Measurements from ENCODE around the gene PTPRU. TPM values are rescaled to one million over a fixed set of nuclear protein-coding genes. Genes with fewer than 3 reads are reported as not detected.
A peak's percentile ranks its signal among the peaks of the same experiment; 100 is the strongest.

PTPRU gene
- 10 to 100 TPM in 1 of 4 donors, 1 to 10 TPM in 3; 4.3 to 15.9 (median 7.5) TPM for total RNA-seq

GRCh38 chr1:29235955-29236711, at the start of gene PTPRU:
TSS of gene PTPRU (plus strand) at chr1:29236522. CDS start at chr1:29236645, 123 bp downstream.
- H3K9me3 ChIP-seq = no peaks in the 10 kb centered on the region
- 12 to 25% methylated on average over 8 to 13 of the region's 82 CpGs for WGBS, 2 donors
- H3K4me3 ChIP-seq = peak within 1 kb of the TSS; percentile 46 to 89 (median 56)
- peaks cover 17 to 37% (median 19%) of the 10 kb centered on the region in 3 donors for H3K4me1 ChIP-seq
- peak within 1 kb of the TSS; percentile 36 to 85 (median 54) for H3K27ac ChIP-seq
- intact Hi-C loops (cut with DNase I) = loop anchor here (5.0 kb wide), 1 partner anchor 1471 kb away; no protein-coding TSS in a partner anchor
- H3K27me3 ChIP-seq = peaks cover 0 to 51% (median 0%) of the 10 kb centered on the region in 4 donors
- no peaks in the 10 kb centered on the region for H3K36me3 ChIP-seq
- TF ChIP-seq, protein P1, sequence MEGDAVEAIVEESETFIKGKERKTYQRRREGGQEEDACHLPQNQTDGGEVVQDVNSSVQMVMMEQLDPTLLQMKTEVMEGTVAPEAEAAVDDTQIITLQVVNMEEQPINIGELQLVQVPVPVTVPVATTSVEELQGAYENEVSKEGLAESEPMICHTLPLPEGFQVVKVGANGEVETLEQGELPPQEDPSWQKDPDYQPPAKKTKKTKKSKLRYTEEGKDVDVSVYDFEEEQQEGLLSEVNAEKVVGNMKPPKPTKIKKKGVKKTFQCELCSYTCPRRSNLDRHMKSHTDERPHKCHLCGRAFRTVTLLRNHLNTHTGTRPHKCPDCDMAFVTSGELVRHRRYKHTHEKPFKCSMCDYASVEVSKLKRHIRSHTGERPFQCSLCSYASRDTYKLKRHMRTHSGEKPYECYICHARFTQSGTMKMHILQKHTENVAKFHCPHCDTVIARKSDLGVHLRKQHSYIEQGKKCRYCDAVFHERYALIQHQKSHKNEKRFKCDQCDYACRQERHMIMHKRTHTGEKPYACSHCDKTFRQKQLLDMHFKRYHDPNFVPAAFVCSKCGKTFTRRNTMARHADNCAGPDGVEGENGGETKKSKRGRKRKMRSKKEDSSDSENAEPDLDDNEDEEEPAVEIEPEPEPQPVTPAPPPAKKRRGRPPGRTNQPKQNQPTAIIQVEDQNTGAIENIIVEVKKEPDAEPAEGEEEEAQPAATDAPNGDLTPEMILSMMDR (IDR thresholded peaks at IDR 0.05) = peak; percentile 61 to 98 (median 96)
- no peak for TF ChIP-seq POLR2A (IDR thresholded peaks at IDR 0.05)
- no peak for DNase-seq

DNA sequence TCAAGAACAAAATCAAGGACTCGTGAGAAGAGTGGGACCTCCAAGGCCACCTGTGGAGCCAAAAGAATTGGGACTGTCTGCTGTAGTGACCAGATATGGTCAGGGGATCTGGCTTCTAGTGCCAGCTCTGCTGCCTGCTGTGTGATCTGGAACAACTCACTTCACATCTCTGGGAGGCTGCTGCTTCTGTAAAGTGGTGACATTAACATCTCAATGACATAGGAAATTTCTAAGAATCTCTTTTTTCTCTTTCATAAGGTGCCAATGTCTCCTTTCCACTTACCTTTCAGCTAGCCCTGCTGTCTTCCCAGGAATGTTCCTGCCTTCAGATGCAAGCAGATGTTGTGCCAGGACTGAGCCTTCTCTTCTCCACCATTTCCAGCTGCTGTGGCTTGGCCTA, 49.6 kb upstream of the PTPRU start:
- 78 to 100% methylated on average over 1 of the region's 1 CpG for WGBS, 2 donors
- Histone ChIP-seq H3K27me3 (no peaks in the 10 kb centered on the region), H3K27ac (no peak overlapping the region), H3K36me3 (no peaks in the 10 kb centered on the region), H3K4me3 (no peak overlapping the region), H3K9me3 (no peaks in the 10 kb centered on the region), H3K4me1 (peaks cover 5 to 21% (median 6%) of the 10 kb centered on the region in 3 donors)
- DNase-seq = no peak
- intact Hi-C loops (cut with DNase I) = loop anchor here (10.0 kb wide), 1 partner anchor 62 kb away; the partner anchor contains the start of gene TMEM200B
- TF ChIP-seq POLR2A (IDR thresholded peaks at IDR 0.05) = no peak
- TF ChIP-seq, protein P1 (IDR thresholded peaks at IDR 0.05) = no peak

DNA sequence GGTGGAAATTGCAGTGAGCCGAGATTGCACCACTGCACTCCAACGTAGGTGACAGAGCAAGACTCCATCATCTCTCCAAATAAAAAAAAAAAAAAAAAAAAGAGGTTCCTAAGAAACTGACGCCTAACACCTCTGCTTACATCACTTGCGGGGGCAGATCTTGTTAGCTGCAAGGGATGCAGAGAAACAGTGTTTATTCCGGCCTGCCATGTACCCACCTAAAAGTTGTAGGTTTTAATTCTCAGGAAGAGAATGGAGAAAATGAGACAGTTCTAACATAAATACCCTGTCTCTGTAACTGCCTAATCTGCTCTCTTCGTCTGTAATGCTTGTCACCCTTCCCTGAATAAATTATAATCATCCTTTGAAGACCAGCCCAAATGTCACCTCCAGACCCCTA, 45.6 kb upstream of the PTPRU start:
- H3K4me3 ChIP-seq = no peak overlapping the region
- H3K27ac ChIP-seq = peak overlapping the region in 1 of 4 donors; percentile 17
- WGBS, 2 donors = 83 to 96% methylated on average over 6 of the region's 6 CpGs
- no peaks in the 10 kb centered on the region for H3K27me3 ChIP-seq
- no peaks in the 10 kb centered on the region for H3K9me3 ChIP-seq
- DNase-seq = no peak
- intact Hi-C loops (cut with DNase I) = no loop called here
- TF ChIP-seq, protein P1 (IDR thresholded peaks at IDR 0.05) = no peak
- TF ChIP-seq POLR2A (IDR thresholded peaks at IDR 0.05) = no peak
- H3K36me3 ChIP-seq = peaks cover 0 to 31% (median 8%) of the 10 kb centered on the region in 3 donors
- peaks cover 0 to 14% (median 0%) of the 10 kb centered on the region in 3 donors for H3K4me1 ChIP-seq

DNA sequence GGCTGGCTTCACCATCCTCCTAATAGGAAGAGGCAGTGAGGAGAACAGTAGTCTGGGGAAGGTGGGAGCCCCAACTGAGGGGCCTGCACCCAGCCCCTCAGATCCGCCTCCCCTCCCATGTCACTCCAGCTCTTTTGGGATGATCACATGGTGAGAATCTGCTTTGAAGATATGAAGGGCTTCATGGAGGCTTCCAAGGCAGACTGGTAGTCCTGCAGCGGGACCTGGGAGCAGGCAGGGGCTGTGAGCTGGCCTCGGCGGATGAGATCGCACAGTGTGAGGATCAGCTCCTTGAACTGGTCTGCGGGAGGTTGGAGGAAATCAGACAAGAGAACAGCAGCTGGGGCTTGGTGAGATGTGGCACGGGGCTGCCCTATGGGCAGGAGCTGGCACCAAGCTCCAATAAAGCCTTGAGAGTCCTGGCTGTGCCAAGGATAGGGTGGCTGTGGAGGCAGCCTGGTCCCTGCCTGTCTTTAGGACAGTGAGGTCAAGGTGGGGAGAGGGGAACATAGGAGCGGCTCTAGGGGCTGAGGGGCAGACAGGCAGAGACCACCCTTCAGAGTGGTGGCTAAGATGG, 42.4 kb upstream of the PTPRU start:
- no peaks in the 10 kb centered on the region for H3K9me3 ChIP-seq
- H3K27me3 ChIP-seq = no peaks in the 10 kb centered on the region
- no peak overlapping the region for H3K27ac ChIP-seq
- no peak for TF ChIP-seq POLR2A (IDR thresholded peaks at IDR 0.05)
- TF ChIP-seq, protein P1 (IDR thresholded peaks at IDR 0.05) = no peak
- DNase-seq = no peak
- intact Hi-C loops (cut with DNase I) = no loop called here
- WGBS, 2 donors = 88 to 93% methylated on average over 3 to 8 of the region's 8 CpGs
- H3K4me3 ChIP-seq = no peak overlapping the region
- peaks cover 0 to 14% (median 0%) of the 10 kb centered on the region in 3 donors for H3K4me1 ChIP-seq
- H3K36me3 ChIP-seq = peaks cover 3 to 63% (median 8%) of the 10 kb centered on the region in 3 donors

DNA sequence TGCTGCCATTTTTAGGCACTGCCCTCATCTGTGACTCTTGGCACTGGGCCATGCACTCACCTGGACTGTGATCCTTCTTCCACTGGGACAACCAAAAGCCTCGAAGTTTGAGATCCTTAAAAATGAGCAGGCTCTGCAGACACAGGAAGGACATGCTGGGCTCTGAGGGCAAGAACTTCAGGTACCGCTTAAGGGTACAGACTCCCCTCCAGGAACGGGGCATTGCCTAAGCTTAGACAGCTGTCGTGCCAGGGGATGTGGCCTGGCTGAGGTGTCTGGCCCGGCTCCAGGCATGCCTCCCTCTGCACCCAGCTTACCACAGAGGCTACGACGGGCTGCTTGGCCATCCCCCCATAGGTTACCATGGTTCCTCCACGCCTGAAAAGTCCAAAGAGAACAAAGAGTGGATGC, 40.4 kb upstream of the PTPRU start:
- H3K9me3 ChIP-seq = no peaks in the 10 kb centered on the region
- intact Hi-C loops (cut with DNase I) = no loop called here
- TF ChIP-seq, protein P1 (IDR thresholded peaks at IDR 0.05) = no peak
- TF ChIP-seq POLR2A (IDR thresholded peaks at IDR 0.05) = no peak
- WGBS, 2 donors = 51 to 100% methylated on average over 2 to 8 of the region's 8 CpGs
- H3K4me1 ChIP-seq = peaks cover 0 to 15% (median 0%) of the 10 kb centered on the region in 3 donors
- H3K4me3 ChIP-seq = no peak overlapping the region
- DNase-seq = no peak
- no peaks in the 10 kb centered on the region for H3K27me3 ChIP-seq
- no peak overlapping the region for H3K27ac ChIP-seq
- peaks cover 3 to 82% (median 8%) of the 10 kb centered on the region in 3 donors for H3K36me3 ChIP-seq

Measured in esophagus squamous epithelium (tissue), 5 donors.